ENCODE results near the gene EXT2. TPM values are rescaled to one million over a fixed set of nuclear protein-coding genes. Genes with fewer than 3 reads are reported as not detected.

Gene EXT2
- total RNA-seq, 2 donors from 2014 or later = 76.5 to 96.7 TPM

DNA sequence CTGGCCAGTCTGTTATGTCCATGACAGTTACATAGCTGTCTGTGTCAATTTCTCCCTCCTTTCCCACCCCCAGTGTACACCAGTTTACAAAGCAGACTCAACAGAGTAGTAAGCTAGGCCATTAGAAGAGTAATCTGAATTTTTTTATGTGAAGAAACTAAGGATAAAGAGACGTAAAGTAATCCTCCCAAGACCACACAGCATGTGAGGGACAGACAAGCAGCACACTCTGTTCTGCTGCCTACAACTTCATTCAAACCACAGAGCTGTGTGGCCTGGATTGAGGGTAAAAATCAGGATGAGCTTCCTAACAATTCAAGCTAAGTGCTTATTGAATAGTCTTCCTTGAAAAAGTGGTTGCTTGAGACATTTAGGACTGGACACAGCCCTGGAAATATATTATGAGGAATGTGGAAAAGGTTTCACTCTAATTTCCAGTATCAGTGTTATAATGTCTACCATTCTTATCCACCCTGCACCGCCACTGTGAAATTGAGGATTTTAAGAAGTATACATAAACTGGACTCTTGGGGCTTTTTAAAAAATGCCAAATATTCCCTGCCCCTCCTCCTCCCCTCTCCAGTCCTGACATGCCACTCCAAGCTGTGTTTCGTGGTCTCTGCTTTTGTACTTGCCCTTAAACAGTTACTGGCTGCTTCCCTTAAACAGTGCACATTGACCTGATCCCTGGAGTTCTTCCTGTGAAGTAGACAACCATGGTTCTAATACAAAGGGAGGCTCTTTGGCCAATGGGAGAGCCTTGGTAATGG, 40.9 kb downstream of the EXT2 start:
- Histone ChIP-seq H3K4me1 (replicated peaks) (peaks cover 10% of the 10 kb centered on the region), H3K4me3 (no peak overlapping the region), H3K36me3 (no peaks in the 10 kb centered on the region)

GRCh38 chr11:44137057-44137456, 41.6 kb downstream of the EXT2 start:
- H3K36me3 ChIP-seq = no peaks in the 10 kb centered on the region
- no peak overlapping the region for H3K27ac ChIP-seq
- no peaks in the 10 kb centered on the region for H3K9me3 ChIP-seq
- H3K4me3 ChIP-seq = no peak overlapping the region
- WGBS = 46% methylated on average over 1 of the region's 1 CpG
- no peak for TF ChIP-seq CTCF (IDR thresholded peaks at IDR 0.05)
- TF ChIP-seq POLR2A (IDR thresholded peaks at IDR 0.05) = no peak
- no peak for TF ChIP-seq POLR2AphosphoS5 (IDR thresholded peaks at IDR 0.05)
- intact Hi-C loops (cut with DNase I) = no loop called here
- H3K27me3 ChIP-seq (replicated peaks; ENCODE audit: insufficient read depth) = no peaks in the 10 kb centered on the region
- no peak for DNase-seq (ENCODE audit: low spot score)
- peaks cover 10% of the 10 kb centered on the region for H3K4me1 ChIP-seq (replicated peaks)

More for the DNA sequence above, 40.9 kb downstream of the EXT2 start:
- WGBS = 66% methylated on average over 3 of the region's 3 CpGs
- Histone ChIP-seq H3K27ac (no peak overlapping the region), H3K9me3 (no peaks in the 10 kb centered on the region), H3K27me3 (replicated peaks; ENCODE audit: insufficient read depth) (no peaks in the 10 kb centered on the region)
- no peak for TF ChIP-seq POLR2AphosphoS5 (IDR thresholded peaks at IDR 0.05)
- no peak for TF ChIP-seq POLR2A (IDR thresholded peaks at IDR 0.05)
- TF ChIP-seq CTCF (IDR thresholded peaks at IDR 0.05) = no peak
- intact Hi-C loops (cut with DNase I) = no loop called here
- no peak for DNase-seq (ENCODE audit: low spot score)

- Histone ChIP-seq H3K4me1 (replicated peaks) (peaks cover 10% of the 10 kb centered on the region), H3K27ac (no peak overlapping the region), H3K27me3 (replicated peaks; ENCODE audit: insufficient read depth) (no peaks in the 10 kb centered on the region), H3K36me3 (no peaks in the 10 kb centered on the region), H3K4me3 (no peak overlapping the region), H3K9me3 (no peaks in the 10 kb centered on the region)
- no peak for TF ChIP-seq POLR2A (IDR thresholded peaks at IDR 0.05)
- no peak for TF ChIP-seq CTCF (IDR thresholded peaks at IDR 0.05)
- no peak for TF ChIP-seq POLR2AphosphoS5 (IDR thresholded peaks at IDR 0.05)
- 52% methylated on average over 2 of the region's 2 CpGs for WGBS
- DNase-seq (ENCODE audit: low spot score) = no peak
- intact Hi-C loops (cut with DNase I) = no loop called here
These were observed 42.8 kb downstream of the EXT2 start for GRCh38 chr11:44138286-44138685.

- Histone ChIP-seq H3K9me3 (no peaks in the 10 kb centered on the region), H3K36me3 (no peaks in the 10 kb centered on the region), H3K27me3 (replicated peaks; ENCODE audit: insufficient read depth) (no peaks in the 10 kb centered on the region), H3K27ac (no peak overlapping the region), H3K4me1 (replicated peaks) (peaks cover 10% of the 10 kb centered on the region), H3K4me3 (no peak overlapping the region)
- TF ChIP-seq POLR2AphosphoS5 (IDR thresholded peaks at IDR 0.05) (no peak), POLR2A (IDR thresholded peaks at IDR 0.05) (no peak), CTCF (IDR thresholded peaks at IDR 0.05) (no peak)
- intact Hi-C loops (cut with DNase I) = no loop called here
- 47% methylated on average over 2 of the region's 2 CpGs for WGBS
- no peak for DNase-seq (ENCODE audit: low spot score)
These were observed 43.5 kb downstream of the EXT2 start for GRCh38 chr11:44138980-44139379.
